GM23338 (cell line): ENCODE results near the gene ZFAND6. TPM values are rescaled to one million over a fixed set of nuclear protein-coding genes. Genes with fewer than 3 reads are reported as not detected.

ENCODE experiments used
- ATAC-seq: fragments of 200-7000 bp; cut with Tn5 transposase; 3 replicates; pipeline ENCODE4 v1.9.1; 2020
- DNase-seq: peaks from one replicate; pipeline ENCODE4 v3.0.0-alpha.2; 2015; ENCODE audit warnings: low spot score
- H2AFZ ChIP-seq: fragments of 200-600 bp; sonication (generic); 2 replicates; pipeline ENCODE4 v1.8.0; 2016; ENCODE audit warnings: antibody characterized with exemption, mild to moderate bottlenecking, moderate library complexity
- H3F3A ChIP-seq: fragments of 200-600 bp; sonication (generic); replicated peaks from 2 replicates; pipeline ENCODE4 v1.8.0; 2017; ENCODE audit warnings: antibody characterized with exemption, mixed run types, low read depth
- H3K27ac ChIP-seq: fragments of 200-600 bp; sonication (generic); 2 replicates; pipeline ENCODE4 v1.6.1; 2016; ENCODE audit warnings: low read depth
- H3K27me3 ChIP-seq: fragments of 200-600 bp; sonication (generic); 2 replicates; pipeline ENCODE4 v1.8.0; 2016; ENCODE audit warnings: mild to moderate bottlenecking, mixed run types, moderate library complexity; ENCODE audit not compliant: insufficient read depth
- H3K36me3 ChIP-seq: fragments of 200-600 bp; sonication (generic); 2 replicates; pipeline ENCODE4 v1.8.0; 2016; ENCODE audit warnings: mild to moderate bottlenecking; ENCODE audit not compliant: insufficient read depth
- H3K4me1 ChIP-seq: fragments of 200-600 bp; sonication (generic); 2 replicates; pipeline ENCODE4 v1.8.0; 2016; ENCODE audit warnings: mild to moderate bottlenecking, moderate library complexity; ENCODE audit not compliant: insufficient read depth
- H3K4me2 ChIP-seq: fragments of 200-600 bp; sonication (generic); 2 replicates; pipeline ENCODE4 v1.7.1; 2017; ENCODE audit warnings: mixed run types
- H3K4me3 ChIP-seq: fragments of 200-600 bp; sonication (generic); 2 replicates; pipeline ENCODE4 v1.6.1; 2016; ENCODE audit warnings: mixed run types
- H3K79me2 ChIP-seq: fragments of 200-600 bp; sonication (generic); replicated peaks from 2 replicates; pipeline ENCODE4 v1.8.0; 2017; ENCODE audit warnings: mild to moderate bottlenecking; ENCODE audit not compliant: insufficient read depth
- H3K9me2 ChIP-seq: fragments of 200-600 bp; sonication (generic); 2 replicates; pipeline ENCODE4 v1.8.0; 2017; ENCODE audit not compliant: insufficient read depth
- H4K20me1 ChIP-seq: fragments of 200-600 bp; sonication (generic); replicated peaks from 2 replicates; pipeline ENCODE4 v1.8.0; 2017; ENCODE audit warnings: mild to moderate bottlenecking; ENCODE audit not compliant: insufficient read depth
- H3K27ac Mint-ChIP-seq: 2 replicates; pipeline ENCODE4 v1.8.0; 2020; ENCODE audit warnings: inconsistent platforms, mild to moderate bottlenecking, moderate library complexity, mixed read lengths
- H3K27me3 Mint-ChIP-seq: 3 replicates; pipeline ENCODE4 v1.8.0; 2022; ENCODE audit warnings: low read depth, mild to moderate bottlenecking, moderate library complexity, mixed read lengths, inconsistent platforms; ENCODE audit not compliant: insufficient read depth, poor library complexity
- H3K36me3 Mint-ChIP-seq: 3 replicates; pipeline ENCODE4 v1.8.0; 2021; ENCODE audit warnings: low read depth, mild to moderate bottlenecking, inconsistent platforms, moderate library complexity, mixed read lengths
- H3K4me1 Mint-ChIP-seq: 3 replicates; pipeline ENCODE4 v1.8.0; 2020; ENCODE audit warnings: mild to moderate bottlenecking, inconsistent platforms, mixed read lengths
- H3K4me3 Mint-ChIP-seq: 3 replicates; pipeline ENCODE4 v1.8.0; 2021; ENCODE audit warnings: moderate library complexity, mild to moderate bottlenecking, inconsistent platforms, mixed read lengths
- H3K9me3 Mint-ChIP-seq: 3 replicates; pipeline ENCODE4 v1.8.0; 2020; ENCODE audit warnings: moderate library complexity, mild to moderate bottlenecking, inconsistent platforms, mixed read lengths
- CREB1 ChIP-seq: fragments of 250-450 bp; sonication (Bioruptor Pico); IDR thresholded peaks from 2 replicates; pipeline ENCODE4 v1.5.0; 2020; ENCODE audit warnings: low read depth, mild to moderate bottlenecking, moderate library complexity
- EZH2 ChIP-seq: fragments of 200-600 bp; sonication (generic); IDR thresholded peaks from one replicate; pipeline ENCODE4 v1.8.0; 2017; ENCODE audit warnings: antibody characterized with exemption, mild to moderate bottlenecking, low read depth; ENCODE audit not compliant: unreplicated experiment
- EZH2phosphoT487 ChIP-seq: fragments of 200-600 bp; sonication (generic); IDR thresholded peaks from one replicate; pipeline ENCODE4 v1.8.1; 2018; ENCODE audit warnings: antibody characterized with exemption; ENCODE audit not compliant: unreplicated experiment
- JUNB ChIP-seq: IDR thresholded peaks from one replicate; pipeline ENCODE4 v1.6.1; 2016; ENCODE audit warnings: antibody characterized with exemption; ENCODE audit not compliant: unreplicated experiment
- NANOG ChIP-seq: IDR thresholded peaks from 2 replicates; pipeline ENCODE4 v1.6.1; 2016; ENCODE audit warnings: antibody characterized with exemption, borderline replicate concordance
- STAT1 ChIP-seq: IDR thresholded peaks from one replicate; pipeline ENCODE4 v1.6.1; 2016; ENCODE audit warnings: antibody characterized with exemption; ENCODE audit not compliant: unreplicated experiment
- ZNF331 ChIP-seq: fragments of 250-450 bp; sonication (Bioruptor Pico); IDR thresholded peaks from 2 replicates; pipeline ENCODE4 v1.5.0; 2020; ENCODE audit warnings: low read depth, mild to moderate bottlenecking, moderate library complexity
- polyA plus RNA-seq: library from polyadenylated mRNA; unstranded; fragments of >200 nt; fragmentation: Nextera tagmentation; extraction: Ambion mirVana; gene quantifications from 2 replicates; pipeline ENCODE4 v1.2.1, GENCODE V29; 2016
- total RNA-seq: library from RNA; depleted of rRNA; stranded (reverse); fragments of >200 nt; shearing (Covaris generic); gene quantifications from 2 replicates; pipeline ENCODE4 v1.2.3, GENCODE V29; 2014
- TF ChIP-seq, protein P1 (sequence below): IDR thresholded peaks from 2 replicates; pipeline ENCODE4 v1.6.1; 2016; ENCODE audit warnings: antibody characterized with exemption
- TF ChIP-seq, protein P2 (sequence below): fragments of 250-450 bp; sonication (Bioruptor Pico); IDR thresholded peaks from 2 replicates; pipeline ENCODE4 v1.5.0; 2020; ENCODE audit warnings: mild to moderate bottlenecking, moderate library complexity
- TF ChIP-seq, protein P3 (sequence below), 2 experiments: fragments of 200-600 bp in 1 of 2; sonication (generic) in 1 of 2; conservative IDR thresholded peaks; 2 replicates each; pipeline versions ENCODE4 v1.5.1 to v1.6.1; 2016 to 2017; ENCODE audit warnings: antibody characterized with exemption in 2 of 2, low read depth in 2 of 2, mild to moderate bottlenecking in 2 of 2, moderate library complexity in 1 of 2
- TF ChIP-seq, protein P4 (sequence below): IDR thresholded peaks from one replicate; pipeline ENCODE4 v1.6.1; 2018; ENCODE audit warnings: antibody characterized with exemption; ENCODE audit not compliant: unreplicated experiment

The ZFAND6 gene
- total and polyA plus RNA-seq, 2 experiments from 2014 or later = 205 to 292 TPM

GRCh38 chr15:80093854-80094418, 34.5 kb downstream of the ZFAND6 start (continued):
- TF ChIP-seq, protein P1, sequence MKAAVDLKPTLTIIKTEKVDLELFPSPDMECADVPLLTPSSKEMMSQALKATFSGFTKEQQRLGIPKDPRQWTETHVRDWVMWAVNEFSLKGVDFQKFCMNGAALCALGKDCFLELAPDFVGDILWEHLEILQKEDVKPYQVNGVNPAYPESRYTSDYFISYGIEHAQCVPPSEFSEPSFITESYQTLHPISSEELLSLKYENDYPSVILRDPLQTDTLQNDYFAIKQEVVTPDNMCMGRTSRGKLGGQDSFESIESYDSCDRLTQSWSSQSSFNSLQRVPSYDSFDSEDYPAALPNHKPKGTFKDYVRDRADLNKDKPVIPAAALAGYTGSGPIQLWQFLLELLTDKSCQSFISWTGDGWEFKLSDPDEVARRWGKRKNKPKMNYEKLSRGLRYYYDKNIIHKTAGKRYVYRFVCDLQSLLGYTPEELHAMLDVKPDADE = no peak

GRCh38 chr15:80095511-80095910, 36.0 kb downstream of the ZFAND6 start:
- no peaks in the 10 kb centered on the region for H3K36me3 ChIP-seq
- H3K9me3 Mint-ChIP-seq = no peaks in the 10 kb centered on the region
- H3K4me3 Mint-ChIP-seq = no peak overlapping the region
- no peaks in the 10 kb centered on the region for H3K9me2 ChIP-seq
- H3K4me1 ChIP-seq = no peaks in the 10 kb centered on the region
- H3K4me2 ChIP-seq = no peak overlapping the region
- ATAC-seq (no peak), DNase-seq (no peak)
- no peaks in the 10 kb centered on the region for H3K27me3 ChIP-seq
- peaks cover 97% of the 10 kb centered on the region for H3K79me2 ChIP-seq
- no peaks in the 10 kb centered on the region for H3F3A ChIP-seq
- no peaks in the 10 kb centered on the region for H3K27me3 Mint-ChIP-seq
- H3K27ac ChIP-seq = no peak overlapping the region
- H3K27ac Mint-ChIP-seq = no peak overlapping the region
- no peaks in the 10 kb centered on the region for H3K36me3 Mint-ChIP-seq
- H3K4me1 Mint-ChIP-seq = peaks cover 6% of the 10 kb centered on the region; the same call in 2 of the 3 replicates
- H3K4me3 ChIP-seq = no peak overlapping the region
- H4K20me1 ChIP-seq = peaks cover 51% of the 10 kb centered on the region
- H2AFZ ChIP-seq = no peak overlapping the region
- TF ChIP-seq, protein P2, sequence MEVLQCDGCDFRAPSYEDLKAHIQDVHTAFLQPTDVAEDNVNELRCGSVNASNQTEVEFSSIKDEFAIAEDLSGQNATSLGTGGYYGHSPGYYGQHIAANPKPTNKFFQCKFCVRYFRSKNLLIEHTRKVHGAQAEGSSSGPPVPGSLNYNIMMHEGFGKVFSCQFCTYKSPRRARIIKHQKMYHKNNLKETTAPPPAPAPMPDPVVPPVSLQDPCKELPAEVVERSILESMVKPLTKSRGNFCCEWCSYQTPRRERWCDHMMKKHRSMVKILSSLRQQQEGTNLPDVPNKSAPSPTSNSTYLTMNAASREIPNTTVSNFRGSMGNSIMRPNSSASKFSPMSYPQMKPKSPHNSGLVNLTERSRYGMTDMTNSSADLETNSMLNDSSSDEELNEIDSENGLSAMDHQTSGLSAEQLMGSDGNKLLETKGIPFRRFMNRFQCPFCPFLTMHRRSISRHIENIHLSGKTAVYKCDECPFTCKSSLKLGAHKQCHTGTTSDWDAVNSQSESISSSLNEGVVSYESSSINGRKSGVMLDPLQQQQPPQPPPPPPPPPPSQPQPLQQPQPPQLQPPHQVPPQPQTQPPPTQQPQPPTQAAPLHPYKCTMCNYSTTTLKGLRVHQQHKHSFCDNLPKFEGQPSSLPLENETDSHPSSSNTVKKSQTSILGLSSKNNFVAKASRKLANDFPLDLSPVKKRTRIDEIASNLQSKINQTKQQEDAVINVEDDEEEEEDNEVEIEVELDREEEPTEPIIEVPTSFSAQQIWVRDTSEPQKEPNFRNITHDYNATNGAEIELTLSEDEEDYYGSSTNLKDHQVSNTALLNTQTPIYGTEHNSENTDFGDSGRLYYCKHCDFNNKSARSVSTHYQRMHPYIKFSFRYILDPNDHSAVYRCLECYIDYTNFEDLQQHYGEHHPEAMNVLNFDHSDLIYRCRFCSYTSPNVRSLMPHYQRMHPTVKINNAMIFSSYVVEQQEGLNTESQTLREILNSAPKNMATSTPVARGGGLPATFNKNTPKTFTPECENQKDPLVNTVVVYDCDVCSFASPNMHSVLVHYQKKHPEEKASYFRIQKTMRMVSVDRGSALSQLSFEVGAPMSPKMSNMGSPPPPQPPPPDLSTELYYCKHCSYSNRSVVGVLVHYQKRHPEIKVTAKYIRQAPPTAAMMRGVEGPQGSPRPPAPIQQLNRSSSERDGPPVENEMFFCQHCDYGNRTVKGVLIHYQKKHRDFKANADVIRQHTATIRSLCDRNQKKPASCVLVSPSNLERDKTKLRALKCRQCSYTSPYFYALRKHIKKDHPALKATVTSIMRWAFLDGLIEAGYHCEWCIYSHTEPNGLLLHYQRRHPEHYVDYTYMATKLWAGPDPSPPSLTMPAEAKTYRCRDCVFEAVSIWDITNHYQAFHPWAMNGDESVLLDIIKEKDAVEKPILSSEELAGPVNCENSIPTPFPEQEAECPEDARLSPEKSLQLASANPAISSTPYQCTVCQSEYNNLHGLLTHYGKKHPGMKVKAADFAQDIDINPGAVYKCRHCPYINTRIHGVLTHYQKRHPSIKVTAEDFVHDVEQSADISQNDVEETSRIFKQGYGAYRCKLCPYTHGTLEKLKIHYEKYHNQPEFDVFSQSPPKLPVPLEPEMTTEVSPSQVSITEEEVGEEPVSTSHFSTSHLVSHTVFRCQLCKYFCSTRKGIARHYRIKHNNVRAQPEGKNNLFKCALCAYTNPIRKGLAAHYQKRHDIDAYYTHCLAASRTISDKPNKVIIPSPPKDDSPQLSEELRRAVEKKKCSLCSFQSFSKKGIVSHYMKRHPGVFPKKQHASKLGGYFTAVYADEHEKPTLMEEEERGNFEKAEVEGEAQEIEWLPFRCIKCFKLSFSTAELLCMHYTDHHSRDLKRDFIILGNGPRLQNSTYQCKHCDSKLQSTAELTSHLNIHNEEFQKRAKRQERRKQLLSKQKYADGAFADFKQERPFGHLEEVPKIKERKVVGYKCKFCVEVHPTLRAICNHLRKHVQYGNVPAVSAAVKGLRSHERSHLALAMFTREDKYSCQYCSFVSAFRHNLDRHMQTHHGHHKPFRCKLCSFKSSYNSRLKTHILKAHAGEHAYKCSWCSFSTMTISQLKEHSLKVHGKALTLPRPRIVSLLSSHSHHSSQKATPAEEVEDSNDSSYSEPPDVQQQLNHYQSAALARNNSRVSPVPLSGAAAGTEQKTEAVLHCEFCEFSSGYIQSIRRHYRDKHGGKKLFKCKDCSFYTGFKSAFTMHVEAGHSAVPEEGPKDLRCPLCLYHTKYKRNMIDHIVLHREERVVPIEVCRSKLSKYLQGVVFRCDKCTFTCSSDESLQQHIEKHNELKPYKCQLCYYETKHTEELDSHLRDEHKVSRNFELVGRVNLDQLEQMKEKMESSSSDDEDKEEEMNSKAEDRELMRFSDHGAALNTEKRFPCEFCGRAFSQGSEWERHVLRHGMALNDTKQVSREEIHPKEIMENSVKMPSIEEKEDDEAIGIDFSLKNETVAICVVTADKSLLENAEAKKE = no peak
- no peak for TF ChIP-seq NANOG
- TF ChIP-seq EZH2 = no peak
- TF ChIP-seq, protein P1 = no peak
- TF ChIP-seq, protein P3, sequence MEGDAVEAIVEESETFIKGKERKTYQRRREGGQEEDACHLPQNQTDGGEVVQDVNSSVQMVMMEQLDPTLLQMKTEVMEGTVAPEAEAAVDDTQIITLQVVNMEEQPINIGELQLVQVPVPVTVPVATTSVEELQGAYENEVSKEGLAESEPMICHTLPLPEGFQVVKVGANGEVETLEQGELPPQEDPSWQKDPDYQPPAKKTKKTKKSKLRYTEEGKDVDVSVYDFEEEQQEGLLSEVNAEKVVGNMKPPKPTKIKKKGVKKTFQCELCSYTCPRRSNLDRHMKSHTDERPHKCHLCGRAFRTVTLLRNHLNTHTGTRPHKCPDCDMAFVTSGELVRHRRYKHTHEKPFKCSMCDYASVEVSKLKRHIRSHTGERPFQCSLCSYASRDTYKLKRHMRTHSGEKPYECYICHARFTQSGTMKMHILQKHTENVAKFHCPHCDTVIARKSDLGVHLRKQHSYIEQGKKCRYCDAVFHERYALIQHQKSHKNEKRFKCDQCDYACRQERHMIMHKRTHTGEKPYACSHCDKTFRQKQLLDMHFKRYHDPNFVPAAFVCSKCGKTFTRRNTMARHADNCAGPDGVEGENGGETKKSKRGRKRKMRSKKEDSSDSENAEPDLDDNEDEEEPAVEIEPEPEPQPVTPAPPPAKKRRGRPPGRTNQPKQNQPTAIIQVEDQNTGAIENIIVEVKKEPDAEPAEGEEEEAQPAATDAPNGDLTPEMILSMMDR (conservative IDR thresholded peaks at IDR 0.05; ENCODE audit: low read depth in 2 of 2) = no peak
- TF ChIP-seq ZNF331 (CRISPR knock-in tag) = no peak
- no peak for TF ChIP-seq JUNB
- TF ChIP-seq EZH2phosphoT487 = no peak
- TF ChIP-seq, protein P4, sequence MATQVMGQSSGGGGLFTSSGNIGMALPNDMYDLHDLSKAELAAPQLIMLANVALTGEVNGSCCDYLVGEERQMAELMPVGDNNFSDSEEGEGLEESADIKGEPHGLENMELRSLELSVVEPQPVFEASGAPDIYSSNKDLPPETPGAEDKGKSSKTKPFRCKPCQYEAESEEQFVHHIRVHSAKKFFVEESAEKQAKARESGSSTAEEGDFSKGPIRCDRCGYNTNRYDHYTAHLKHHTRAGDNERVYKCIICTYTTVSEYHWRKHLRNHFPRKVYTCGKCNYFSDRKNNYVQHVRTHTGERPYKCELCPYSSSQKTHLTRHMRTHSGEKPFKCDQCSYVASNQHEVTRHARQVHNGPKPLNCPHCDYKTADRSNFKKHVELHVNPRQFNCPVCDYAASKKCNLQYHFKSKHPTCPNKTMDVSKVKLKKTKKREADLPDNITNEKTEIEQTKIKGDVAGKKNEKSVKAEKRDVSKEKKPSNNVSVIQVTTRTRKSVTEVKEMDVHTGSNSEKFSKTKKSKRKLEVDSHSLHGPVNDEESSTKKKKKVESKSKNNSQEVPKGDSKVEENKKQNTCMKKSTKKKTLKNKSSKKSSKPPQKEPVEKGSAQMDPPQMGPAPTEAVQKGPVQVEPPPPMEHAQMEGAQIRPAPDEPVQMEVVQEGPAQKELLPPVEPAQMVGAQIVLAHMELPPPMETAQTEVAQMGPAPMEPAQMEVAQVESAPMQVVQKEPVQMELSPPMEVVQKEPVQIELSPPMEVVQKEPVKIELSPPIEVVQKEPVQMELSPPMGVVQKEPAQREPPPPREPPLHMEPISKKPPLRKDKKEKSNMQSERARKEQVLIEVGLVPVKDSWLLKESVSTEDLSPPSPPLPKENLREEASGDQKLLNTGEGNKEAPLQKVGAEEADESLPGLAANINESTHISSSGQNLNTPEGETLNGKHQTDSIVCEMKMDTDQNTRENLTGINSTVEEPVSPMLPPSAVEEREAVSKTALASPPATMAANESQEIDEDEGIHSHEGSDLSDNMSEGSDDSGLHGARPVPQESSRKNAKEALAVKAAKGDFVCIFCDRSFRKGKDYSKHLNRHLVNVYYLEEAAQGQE = no peak
- TF ChIP-seq CREB1 (CRISPR knock-in tag) = no peak
- TF ChIP-seq STAT1 = no peak
